ENCODE measurements around the gene PRICKLE3.

PRICKLE3 gene

GRCh38 chrX:49230500-49231232 is 44.5 kb upstream of the PRICKLE3 start:
- H3K4me3 ChIP-seq (ENCODE audit: low read length) = peak overlapping the region; percentile 10
- peak; percentile 47 for DNase-seq (ENCODE audit: low read depth)
- no peak for TF ChIP-seq CTCF (IDR thresholded peaks at IDR 0.05; ENCODE audit: insufficient read depth, low read depth, low read length, missing control alignments)

- no peak overlapping the region for H3K4me3 ChIP-seq (ENCODE audit: low read length)
- DNase-seq (ENCODE audit: low read depth) = no peak
- no peak for TF ChIP-seq CTCF (IDR thresholded peaks at IDR 0.05; ENCODE audit: insufficient read depth, low read depth, low read length, missing control alignments)
Observed at GRCh38 chrX:49228185-49228584, 42.0 kb upstream of the PRICKLE3 start.

- no peak for DNase-seq (ENCODE audit: low read depth)
- no peak overlapping the region for H3K4me3 ChIP-seq (ENCODE audit: low read length)
- no peak for TF ChIP-seq CTCF (IDR thresholded peaks at IDR 0.05; ENCODE audit: insufficient read depth, low read depth, low read length, missing control alignments)
Observed at GRCh38 chrX:49227726-49228125, 41.6 kb upstream of the PRICKLE3 start.

- H3K4me3 ChIP-seq (ENCODE audit: low read length) = no peak overlapping the region
- no peak for DNase-seq (ENCODE audit: low read depth)
- TF ChIP-seq CTCF (IDR thresholded peaks at IDR 0.05; ENCODE audit: insufficient read depth, low read depth, low read length, missing control alignments) = no peak
Observed at GRCh38 chrX:49226946-49227345, 40.8 kb upstream of the PRICKLE3 start.

- no peak for TF ChIP-seq CTCF (IDR thresholded peaks at IDR 0.05; ENCODE audit: insufficient read depth, low read depth, low read length, missing control alignments)
- no peak overlapping the region for H3K4me3 ChIP-seq (ENCODE audit: low read length)
- no peak for DNase-seq (ENCODE audit: low read depth)
Observed at GRCh38 chrX:49225858-49226257, 39.7 kb upstream of the PRICKLE3 start.

- no peak for TF ChIP-seq CTCF (IDR thresholded peaks at IDR 0.05; ENCODE audit: insufficient read depth, low read depth, low read length, missing control alignments)
- H3K4me3 ChIP-seq (ENCODE audit: low read length) = no peak overlapping the region
- no peak for DNase-seq (ENCODE audit: low read depth)
Observed at GRCh38 chrX:49221868-49222267, 35.7 kb upstream of the PRICKLE3 start.

- TF ChIP-seq CTCF (IDR thresholded peaks at IDR 0.05; ENCODE audit: insufficient read depth, low read depth, low read length, missing control alignments) = no peak
- H3K4me3 ChIP-seq (ENCODE audit: low read length) = no peak overlapping the region
- DNase-seq (ENCODE audit: low read depth) = no peak
Observed at GRCh38 chrX:49220100-49220499, 33.9 kb upstream of the PRICKLE3 start.
